Measurements from ENCODE around the gene KMT5B.

The KMT5B gene

DNA sequence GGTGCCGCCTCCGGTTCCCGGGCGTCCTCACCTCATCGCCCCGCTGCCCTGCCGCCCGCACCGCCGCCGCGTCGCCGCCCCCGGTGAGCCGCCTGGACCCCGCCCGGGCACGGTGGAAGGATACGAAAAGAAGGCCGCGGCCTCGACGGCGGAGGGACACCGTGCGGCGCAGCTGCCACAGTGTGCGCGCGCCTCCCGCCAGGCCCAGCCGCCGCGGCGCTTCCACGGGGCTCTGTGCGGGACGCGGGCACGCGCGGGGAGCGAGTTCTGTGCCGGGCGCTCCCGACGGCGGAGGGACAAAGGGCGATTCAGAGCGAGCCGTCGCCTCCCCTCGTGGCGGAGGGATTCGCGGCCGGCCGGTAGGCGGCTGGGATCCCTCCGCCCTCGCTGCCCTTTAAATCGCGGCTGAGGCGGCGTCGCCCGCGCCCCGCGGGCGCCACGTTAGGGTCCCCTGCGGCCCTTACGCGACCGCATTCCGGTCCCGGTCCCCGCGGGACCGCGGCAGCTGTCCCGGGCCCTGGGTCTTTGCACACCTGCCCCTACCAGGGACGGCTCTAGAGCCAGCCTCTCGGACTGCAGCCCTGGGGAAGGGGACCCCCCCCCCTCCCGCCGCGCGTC is 568 bp upstream of the KMT5B start (continued):
- TF ChIP-seq KLF1 (tag by site-specific recombination; IDR thresholded peaks at IDR 0.05) (peak; percentile 25; the same call in 1 of the 2 replicates), IKZF3 (tag by site-specific recombination; IDR thresholded peaks at IDR 0.05) (peak; percentile 71; the same call in 1 of the 2 replicates), ZNF658 (tag by site-specific recombination; IDR thresholded peaks at IDR 0.05) (no peak), ZBTB49 (tag by site-specific recombination; IDR thresholded peaks at IDR 0.05; ENCODE audit: low read depth) (no peak), ZNF292 (tag by site-specific recombination; IDR thresholded peaks at IDR 0.05; ENCODE audit: borderline replicate concordance, low read depth) (no peak), ZBTB11 (tag by site-specific recombination; conservative IDR thresholded peaks at IDR 0.05; ENCODE audit: low read depth) (no peak), ZNF521 (tag by site-specific recombination; IDR thresholded peaks at IDR 0.05) (no peak), ZNF214 (tag by site-specific recombination; IDR thresholded peaks at IDR 0.05; ENCODE audit: borderline replicate concordance) (no peak), GLIS2 (tag by site-specific recombination; IDR thresholded peaks at IDR 0.05) (peak; percentile 88; the same call in 1 of the 2 replicates), HOXA7 (CRISPR knock-in tag; IDR thresholded peaks at IDR 0.05; ENCODE audit: borderline replicate concordance) (no peak), ZFHX2 (tag by site-specific recombination; conservative IDR thresholded peaks at IDR 0.05) (peak; percentile 83)

GRCh38 chr11:68212421-68213134 is 518 bp downstream of the KMT5B start:
- Histone ChIP-seq H3K4me1 (ENCODE audit: control insufficient read depth, insufficient read depth, low read length) (0 out of 2 replicates have a peak, but pooled peaks cover 2% of the 10 kb centered on the region), H3K9me3 (ENCODE audit: control insufficient read depth, insufficient read depth, low read depth, low read length) (no peaks in the 10 kb centered on the region), H3K4me3 (ENCODE audit: low read depth, low read length) (peak overlapping the region; percentile 66), H3K36me3 (ENCODE audit: control insufficient read depth in 2 of 2, insufficient read depth in 1 of 2, low read length in 2 of 2) (no peaks in the 10 kb centered on the region), H3K27ac (ENCODE audit: extremely low read depth, low read depth, low read length) (peak overlapping the region; percentile 81)
- POLR2A ChIA-PET = interaction anchor here (1.6 kb wide), 1 partner anchor 175 kb away, joined by 3 read pairs; no protein-coding TSS in a partner anchor
- CTCF ChIA-PET = interaction anchor here (1.0 kb wide), 1 partner anchor 9 kb away, joined by 3 read pairs; no protein-coding TSS in a partner anchor
- no peak for TF ChIP-seq ZNF837 (tag by site-specific recombination; IDR thresholded peaks at IDR 0.05)
- TF ChIP-seq ZBTB11 (tag by site-specific recombination; conservative IDR thresholded peaks at IDR 0.05; ENCODE audit: low read depth) = no peak; the same call in 1 of the 2 replicates
- TF ChIP-seq, protein P1, sequence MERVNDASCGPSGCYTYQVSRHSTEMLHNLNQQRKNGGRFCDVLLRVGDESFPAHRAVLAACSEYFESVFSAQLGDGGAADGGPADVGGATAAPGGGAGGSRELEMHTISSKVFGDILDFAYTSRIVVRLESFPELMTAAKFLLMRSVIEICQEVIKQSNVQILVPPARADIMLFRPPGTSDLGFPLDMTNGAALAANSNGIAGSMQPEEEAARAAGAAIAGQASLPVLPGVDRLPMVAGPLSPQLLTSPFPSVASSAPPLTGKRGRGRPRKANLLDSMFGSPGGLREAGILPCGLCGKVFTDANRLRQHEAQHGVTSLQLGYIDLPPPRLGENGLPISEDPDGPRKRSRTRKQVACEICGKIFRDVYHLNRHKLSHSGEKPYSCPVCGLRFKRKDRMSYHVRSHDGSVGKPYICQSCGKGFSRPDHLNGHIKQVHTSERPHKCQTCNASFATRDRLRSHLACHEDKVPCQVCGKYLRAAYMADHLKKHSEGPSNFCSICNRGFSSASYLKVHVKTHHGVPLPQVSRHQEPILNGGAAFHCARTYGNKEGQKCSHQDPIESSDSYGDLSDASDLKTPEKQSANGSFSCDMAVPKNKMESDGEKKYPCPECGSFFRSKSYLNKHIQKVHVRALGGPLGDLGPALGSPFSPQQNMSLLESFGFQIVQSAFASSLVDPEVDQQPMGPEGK (tag by site-specific recombination; IDR thresholded peaks at IDR 0.05) = 0 out of 2 replicates have a peak, but pooled peaks have one; percentile 31
- no peak for TF ChIP-seq ZNF449 (tag by site-specific recombination; IDR thresholded peaks at IDR 0.05)
- TF ChIP-seq ZNF747 (tag by site-specific recombination; IDR thresholded peaks at IDR 0.05) = no peak
- peak; percentile 67 for TF ChIP-seq ZBTB26 (tag by site-specific recombination; optimal IDR thresholded peaks at IDR 0.05)

Data from HEK293 (cell line).